Astrocyte of the hippocampus (primary cell): ENCODE results near the gene TARDBP.
"Not testable (repeated sequence)": the region's sequence is repeated elsewhere in the genome, so short reads cannot be mapped to it uniquely, and the experiment has no call there.

Experiments
- DNase-seq: peaks from one replicate; pipeline ENCODE4 v3.0.0; 2011; ENCODE audit warnings: low read depth, low spot score

TARDBP gene

GRCh38 chr1:10992864-10993263, 19.6 kb upstream of the TARDBP start:
- no peak for DNase-seq

GRCh38 chr1:10996100-10996499, 16.4 kb upstream of the TARDBP start:
- DNase-seq, result no peak

GRCh38 chr1:11000526-11000925, 11.9 kb upstream of the TARDBP start:
- DNase-seq, result no peak

- DNase-seq, result no peak
Observed at GRCh38 chr1:11013160-11013531, 692 bp downstream of the TARDBP start.

- DNase-seq, result not testable (repeated sequence)
Observed at GRCh38 chr1:11019358-11019757, 6.9 kb downstream of the TARDBP start.

GRCh38 chr1:11019971-11020370, 7.5 kb downstream of the TARDBP start:
- no peak for DNase-seq

GRCh38 chr1:11023201-11023600, 10.7 kb downstream of the TARDBP start:
- DNase-seq, result no peak

GRCh38 chr1:11024154-11024873, 11.9 kb downstream of the TARDBP start:
- no peak for DNase-seq

GRCh38 chr1:11024874-11025203, 12.4 kb downstream of the TARDBP start:
- no peak for DNase-seq

GRCh38 chr1:11025618-11026017, 13.2 kb downstream of the TARDBP start:
- no peak for DNase-seq

- DNase-seq, result no peak
Observed at GRCh38 chr1:11026052-11026451, 13.6 kb downstream of the TARDBP start.

GRCh38 chr1:11026903-11027302, 14.4 kb downstream of the TARDBP start:
- no peak for DNase-seq

- no peak for DNase-seq
Observed at GRCh38 chr1:11027316-11027715, 14.9 kb downstream of the TARDBP start.

GRCh38 chr1:11028018-11028417, 15.6 kb downstream of the TARDBP start:
- DNase-seq, result no peak

GRCh38 chr1:11030865-11031264, 18.4 kb downstream of the TARDBP start:
- DNase-seq, result no peak

- DNase-seq, result no peak
Observed at GRCh38 chr1:11031624-11032262, 19.3 kb downstream of the TARDBP start.

GRCh38 chr1:11037019-11037739, 24.7 kb downstream of the TARDBP start:
- DNase-seq, result not testable (repeated sequence)

GRCh38 chr1:11037740-11038182, 25.3 kb downstream of the TARDBP start:
- peak; percentile 93 for DNase-seq

- no peak for DNase-seq
Observed at GRCh38 chr1:11039351-11040104, 27.1 kb downstream of the TARDBP start.

GRCh38 chr1:11040105-11040429, 27.6 kb downstream of the TARDBP start:
- not testable (repeated sequence) for DNase-seq

- no peak for DNase-seq
Observed at GRCh38 chr1:11041048-11041447, 28.6 kb downstream of the TARDBP start.

- DNase-seq, result no peak
Observed at GRCh38 chr1:11042065-11042464, 29.6 kb downstream of the TARDBP start.
